Measurements from ENCODE around the gene POMC. TPM values are rescaled to one million over a fixed set of nuclear protein-coding genes. Genes with fewer than 3 reads are reported as not detected.

The POMC gene
- total RNA-seq, 1 experiment from 2014 or later, result 1.6 TPM

- H2BK120ac ChIP-seq (ENCODE audit: low read depth, low read length, poor library complexity, severe bottlenecking), result no peak overlapping the region
- no peak overlapping the region for H3T11ph ChIP-seq (ENCODE audit: low read length)
- H3K9ac ChIP-seq (ENCODE audit: extremely low read depth, insufficient read length, low read length), result no peak overlapping the region
- H2BK20ac ChIP-seq (ENCODE audit: low read depth, low read length, poor library complexity, severe bottlenecking), result no peak overlapping the region
- H4K8ac ChIP-seq (replicated peaks; ENCODE audit: insufficient read length, low read depth, low read length), result no peak overlapping the region
- no peak overlapping the region for H4K5ac ChIP-seq (ENCODE audit: insufficient read length, low read depth, low read length)
- TF ChIP-seq, protein P1, sequence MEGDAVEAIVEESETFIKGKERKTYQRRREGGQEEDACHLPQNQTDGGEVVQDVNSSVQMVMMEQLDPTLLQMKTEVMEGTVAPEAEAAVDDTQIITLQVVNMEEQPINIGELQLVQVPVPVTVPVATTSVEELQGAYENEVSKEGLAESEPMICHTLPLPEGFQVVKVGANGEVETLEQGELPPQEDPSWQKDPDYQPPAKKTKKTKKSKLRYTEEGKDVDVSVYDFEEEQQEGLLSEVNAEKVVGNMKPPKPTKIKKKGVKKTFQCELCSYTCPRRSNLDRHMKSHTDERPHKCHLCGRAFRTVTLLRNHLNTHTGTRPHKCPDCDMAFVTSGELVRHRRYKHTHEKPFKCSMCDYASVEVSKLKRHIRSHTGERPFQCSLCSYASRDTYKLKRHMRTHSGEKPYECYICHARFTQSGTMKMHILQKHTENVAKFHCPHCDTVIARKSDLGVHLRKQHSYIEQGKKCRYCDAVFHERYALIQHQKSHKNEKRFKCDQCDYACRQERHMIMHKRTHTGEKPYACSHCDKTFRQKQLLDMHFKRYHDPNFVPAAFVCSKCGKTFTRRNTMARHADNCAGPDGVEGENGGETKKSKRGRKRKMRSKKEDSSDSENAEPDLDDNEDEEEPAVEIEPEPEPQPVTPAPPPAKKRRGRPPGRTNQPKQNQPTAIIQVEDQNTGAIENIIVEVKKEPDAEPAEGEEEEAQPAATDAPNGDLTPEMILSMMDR (conservative IDR thresholded peaks at IDR 0.05), result no peak
- no peak overlapping the region for H4K91ac ChIP-seq (ENCODE audit: insufficient read length, low read depth, low read length)
- Mint-ChIP-seq H3K27ac (no peak overlapping the region), H3K36me3 (ENCODE audit: insufficient read depth in 1 of 3, low read depth in 3 of 3) (no peaks in the 10 kb centered on the region), H3K9me3 (no peaks in the 10 kb centered on the region), H3K4me3 (no peak overlapping the region), H3K4me1 (peaks cover 10 to 14% of the 10 kb centered on the region in 2 experiments), H3K27me3 (ENCODE audit: low read depth) (peaks cover 2% of the 10 kb centered on the region; the same call in 1 of the 2 replicates)
- H3K18ac ChIP-seq (ENCODE audit: insufficient read length, low read depth, low read length), result no peak overlapping the region
- no peak overlapping the region for H2AFZ ChIP-seq (ENCODE audit: low read length)
- no peak overlapping the region for H2BK5ac ChIP-seq (ENCODE audit: insufficient read length, low read length)
- H3K27me3 ChIP-seq (ENCODE audit: insufficient read depth, low read length), result no peaks in the 10 kb centered on the region
- no peaks in the 10 kb centered on the region for H3K79me2 ChIP-seq (ENCODE audit: insufficient read depth, low read length)
- no peak overlapping the region for H2BK12ac ChIP-seq (ENCODE audit: insufficient read length, low read depth, low read length)
- H3K56ac ChIP-seq (ENCODE audit: insufficient read length, low read depth, low read length), result no peak overlapping the region
- no peak overlapping the region for H3K23ac ChIP-seq (ENCODE audit: insufficient read length, low read depth, low read length)
- no peaks in the 10 kb centered on the region for H3K9me3 ChIP-seq (ENCODE audit: control insufficient read depth, low read depth, low read length)
- DNase-seq, result no peak
- no peak overlapping the region for H3K4me2 ChIP-seq (ENCODE audit: insufficient read depth, insufficient read length, low read length)
- H3K4ac ChIP-seq (ENCODE audit: low read depth, low read length), result no peak overlapping the region
- H2BK15ac ChIP-seq (ENCODE audit: low read depth, low read length), result no peak overlapping the region
- no peaks in the 10 kb centered on the region for H3K79me1 ChIP-seq (ENCODE audit: insufficient read depth, low read depth, low read length, poor library complexity, severe bottlenecking)
- no CpG with 5 or more reads among the region's 11 CpGs for WGBS (ENCODE audit: extremely low coverage, insufficient read length, low lambda C conversion rate)
- no peak overlapping the region for H2AK5ac ChIP-seq (ENCODE audit: insufficient read length, low read length)
- H3K14ac ChIP-seq (ENCODE audit: insufficient read depth, low read length), result no peak overlapping the region
- no peaks in the 10 kb centered on the region for H3K23me2 ChIP-seq (ENCODE audit: insufficient read length, low read depth, low read length, poor library complexity, severe bottlenecking)
- H4K20me1 ChIP-seq (ENCODE audit: control insufficient read depth, insufficient read depth, insufficient read length), result no peaks in the 10 kb centered on the region
- H3K4me1 ChIP-seq (ENCODE audit: insufficient read depth, low read length), result no peaks in the 10 kb centered on the region
- H3K27ac ChIP-seq (ENCODE audit: insufficient read length, low read depth, low read length), result no peak overlapping the region
Measured at GRCh38 chr2:25202275-25202674, 33.9 kb upstream of the POMC start.
